Endometrial microvascular endothelial cells (primary cell): ENCODE results near the gene TRRAP. TPM values are rescaled to one million over a fixed set of nuclear protein-coding genes. Genes with fewer than 3 reads are reported as not detected.

Source experiments
- in situ Hi-C: cut with HindIII; loops from 2 replicates; pipeline ENCODE4 v1.10.0; 2017; ENCODE audit warnings: low sequenced_read_pairs, low pct_unique_long_range_greater_than_20kb; ENCODE audit errors: inconsistent ontology term
- total RNA-seq: library from RNA; depleted of rRNA; stranded (reverse); fragments of >200 nt; gene quantifications from one replicate; pipeline ENCODE4 v1.2.3, GENCODE V29; 2015; ENCODE audit errors: inconsistent ontology term

The TRRAP gene
- total RNA-seq, 1 donor from 2014 or later, result 21.6 TPM

DNA sequence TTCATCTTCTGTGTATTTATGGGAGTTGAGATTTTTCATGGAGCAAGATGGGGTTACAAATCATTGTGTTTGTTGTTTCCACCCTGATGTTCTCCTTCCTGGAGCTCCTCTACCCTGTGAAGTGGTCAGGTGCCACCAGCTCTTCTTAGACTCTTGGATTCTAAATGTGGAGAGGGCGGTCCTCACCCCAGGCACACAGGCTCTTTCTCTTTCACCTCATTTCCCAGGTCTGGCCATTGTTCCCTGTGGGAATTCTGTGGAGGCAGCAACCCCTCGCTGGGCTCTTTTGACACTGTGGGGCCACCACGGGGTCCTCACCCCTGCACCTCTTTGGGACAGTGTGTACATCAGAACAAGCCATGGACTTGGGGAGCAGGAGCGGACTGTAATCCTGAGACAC lies 95.9 kb downstream of the TRRAP start:
- in situ Hi-C loops, result no loop called here

DNA sequence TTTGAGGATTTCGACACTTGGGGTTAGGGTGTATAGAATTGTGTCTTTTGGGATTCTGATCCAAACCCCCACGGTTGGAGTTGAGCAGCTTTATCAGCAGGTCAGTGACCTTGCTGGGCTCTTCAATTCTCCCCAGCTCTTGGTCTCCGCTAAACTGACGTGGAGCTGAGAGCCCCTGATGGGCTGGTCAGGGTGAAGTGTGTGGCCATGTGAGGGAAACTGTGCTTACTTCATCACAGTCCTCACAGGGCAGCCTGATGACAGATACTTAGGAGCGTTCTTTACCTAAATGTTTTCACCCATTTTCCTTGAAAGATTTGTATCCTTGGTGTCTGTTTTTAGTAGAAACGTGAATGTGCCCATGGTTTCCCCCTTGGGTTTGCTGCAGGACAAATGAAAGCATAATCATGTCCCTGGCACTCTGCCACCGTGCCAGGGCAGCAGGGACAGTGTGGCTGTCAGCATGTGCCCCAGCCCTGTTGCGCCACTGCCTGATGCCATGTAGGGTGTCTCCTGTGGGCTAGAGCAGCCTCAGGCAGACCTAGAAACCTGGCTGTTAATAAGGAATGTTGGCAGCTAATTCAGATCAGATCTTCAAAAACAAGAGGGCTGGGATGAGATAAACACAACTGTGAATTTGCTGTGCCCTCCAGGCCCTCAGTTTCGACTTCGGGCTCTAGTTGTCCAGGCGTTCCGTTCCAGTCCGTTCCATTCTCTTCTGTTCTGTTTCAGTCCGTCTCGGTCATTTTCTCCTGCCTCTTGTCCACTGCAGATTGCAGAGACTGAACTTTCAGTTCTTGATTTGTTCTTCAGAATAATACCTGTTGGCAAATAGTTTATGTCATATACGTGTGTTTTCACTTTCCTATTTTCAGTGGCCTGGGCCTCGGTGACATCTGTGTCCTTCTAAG lies 96.8 kb downstream of the TRRAP start:
- in situ Hi-C loops, result no loop called here

DNA sequence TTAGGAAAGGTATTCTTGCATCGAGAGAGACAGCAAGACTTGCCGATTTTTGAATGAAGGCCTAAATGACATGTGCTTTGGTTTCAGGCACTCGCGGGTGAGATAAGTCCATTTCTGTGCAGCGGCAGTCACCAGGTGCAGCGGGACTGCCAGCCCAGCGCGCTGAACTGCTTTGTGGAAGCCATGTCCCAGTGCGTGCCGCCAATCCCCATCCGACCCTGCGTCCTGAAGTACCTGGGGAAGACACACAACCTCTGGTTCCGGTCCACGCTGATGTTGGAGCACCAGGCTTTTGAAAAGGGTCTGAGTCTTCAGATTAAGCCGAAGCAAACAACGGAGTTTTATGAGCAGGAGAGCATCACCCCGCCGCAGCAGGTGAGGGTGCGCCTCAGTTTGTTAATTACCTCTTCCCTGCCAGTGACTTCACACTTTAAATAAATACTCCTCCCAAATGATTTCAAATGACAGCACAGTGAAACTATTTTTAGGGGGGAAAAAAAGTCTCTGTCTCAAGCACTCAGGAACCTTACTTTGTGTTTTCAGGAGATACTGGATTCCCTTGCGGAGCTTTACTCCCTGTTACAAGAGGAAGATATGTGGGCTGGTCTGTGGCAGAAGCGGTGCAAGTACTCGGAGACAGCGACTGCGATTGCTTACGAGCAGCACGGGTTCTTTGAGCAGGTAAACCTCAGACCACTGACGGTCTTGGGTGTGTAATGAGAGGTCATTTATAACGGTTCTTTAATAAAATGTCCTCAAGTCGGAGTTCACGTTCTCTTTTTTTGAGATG lies 98.3 kb downstream of the TRRAP start:
- in situ Hi-C loops, result no loop called here

DNA sequence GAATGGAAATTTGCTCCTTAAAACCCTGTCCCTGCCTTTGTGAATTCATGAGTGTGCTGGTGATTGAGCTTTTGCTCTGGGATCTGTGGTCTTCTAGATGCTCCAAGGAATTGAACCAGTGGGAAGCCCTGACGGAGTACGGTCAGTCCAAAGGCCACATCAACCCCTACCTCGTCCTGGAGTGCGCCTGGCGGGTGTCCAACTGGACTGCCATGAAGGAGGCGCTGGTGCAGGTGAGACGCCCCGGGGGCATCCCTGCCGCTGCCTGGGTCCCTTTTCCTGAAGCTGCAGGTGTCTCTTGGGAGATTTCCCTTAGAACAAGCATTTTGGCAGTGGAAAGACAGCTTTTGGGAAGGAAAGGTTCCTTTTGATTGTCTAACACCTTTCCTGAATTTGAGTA lies 100.3 kb downstream of the TRRAP start:
- in situ Hi-C loops, result no loop called here

DNA sequence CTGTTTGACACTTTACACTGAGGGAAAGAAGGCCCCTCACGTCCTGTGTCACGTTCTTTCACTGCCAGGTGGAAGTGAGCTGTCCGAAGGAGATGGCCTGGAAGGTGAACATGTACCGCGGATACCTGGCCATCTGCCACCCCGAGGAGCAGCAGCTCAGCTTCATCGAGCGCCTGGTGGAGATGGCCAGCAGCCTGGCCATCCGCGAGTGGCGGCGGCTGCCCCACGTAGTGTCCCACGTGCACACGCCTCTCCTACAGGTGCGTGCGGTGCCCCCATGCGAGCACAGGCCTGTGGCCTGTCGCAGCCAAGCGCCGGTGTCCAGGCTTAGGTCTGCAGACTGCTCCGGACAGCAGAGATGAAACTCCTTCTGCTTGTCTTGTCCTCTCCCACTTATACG lies 103.4 kb downstream of the TRRAP start:
- in situ Hi-C loops, result no loop called here

DNA sequence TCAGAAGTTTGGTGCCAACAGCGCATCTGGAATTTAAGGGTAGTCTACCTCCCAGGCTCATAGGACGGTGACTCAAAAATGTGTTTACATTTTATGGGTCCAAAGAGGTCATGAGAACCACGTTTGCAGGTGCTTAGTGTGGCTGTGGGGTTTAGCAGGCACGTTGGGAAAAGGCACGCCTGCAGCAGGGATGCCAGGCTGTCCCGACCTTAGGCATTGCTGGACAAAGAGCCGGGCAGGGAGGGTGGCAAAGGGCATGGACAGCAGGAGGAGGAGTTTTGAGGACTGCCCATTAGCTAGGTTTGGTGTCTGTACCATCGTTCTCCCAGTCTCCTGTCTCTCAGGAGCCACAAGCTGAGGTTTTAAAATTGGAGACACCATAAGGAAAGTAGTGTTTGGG lies 104.4 kb downstream of the TRRAP start:
- in situ Hi-C loops, result no loop called here

DNA sequence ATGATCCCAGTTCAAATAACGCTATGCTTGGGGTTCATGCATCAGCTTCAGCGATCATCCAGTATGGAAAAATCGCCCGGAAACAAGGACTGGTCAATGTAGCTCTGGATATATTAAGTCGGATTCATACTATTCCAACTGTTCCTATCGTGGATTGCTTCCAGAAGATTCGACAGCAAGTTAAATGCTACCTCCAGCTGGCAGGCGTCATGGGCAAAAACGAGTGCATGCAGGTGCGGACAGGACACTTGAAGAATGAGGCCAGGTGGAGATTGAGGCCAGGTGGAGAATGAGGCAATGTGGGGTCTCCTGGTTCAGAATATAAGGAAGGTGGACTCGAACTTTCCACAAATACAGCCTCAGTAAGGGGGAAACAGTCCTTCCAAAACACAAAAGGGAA lies 105.8 kb downstream of the TRRAP start:
- in situ Hi-C loops, result no loop called here

DNA sequence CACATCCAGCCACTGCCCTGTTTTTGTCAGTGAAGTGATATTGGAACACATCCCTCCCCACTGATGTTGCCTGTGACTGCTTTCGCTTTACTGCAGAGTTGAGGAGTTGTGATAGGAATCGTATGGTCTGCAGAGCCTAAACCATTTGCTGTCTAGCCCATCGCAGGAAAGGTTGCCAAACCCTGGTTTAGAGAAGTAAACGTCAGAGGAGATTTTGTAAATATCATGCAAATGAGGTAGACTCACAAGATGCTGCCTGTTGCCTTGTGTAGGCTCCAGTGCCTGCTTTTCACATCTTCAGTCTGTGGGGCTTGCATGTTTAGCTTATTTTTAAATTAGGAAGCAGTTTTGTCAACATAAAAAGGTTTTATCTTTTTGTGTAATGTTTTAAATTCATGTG lies 107.1 kb downstream of the TRRAP start:
- in situ Hi-C loops, result no loop called here

DNA sequence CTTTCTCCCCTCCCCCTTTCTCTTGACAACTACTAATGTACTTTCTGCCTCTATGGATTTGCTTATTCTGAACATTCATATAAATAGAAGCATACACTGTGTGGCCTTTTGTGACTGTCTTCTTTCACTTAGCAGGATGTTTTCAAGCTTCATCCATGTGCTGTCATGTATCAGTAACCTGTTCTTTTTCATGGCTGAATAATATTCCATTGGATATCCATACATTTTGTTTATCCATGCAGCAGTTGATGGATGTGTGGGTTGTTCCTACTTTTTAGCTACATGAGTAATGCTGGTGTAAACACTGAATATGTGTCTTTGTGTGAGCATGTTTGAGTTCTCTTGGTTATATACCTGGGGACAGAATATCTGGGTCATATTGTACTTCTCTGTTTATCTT lies 107.6 kb downstream of the TRRAP start:
- in situ Hi-C loops, result no loop called here

DNA sequence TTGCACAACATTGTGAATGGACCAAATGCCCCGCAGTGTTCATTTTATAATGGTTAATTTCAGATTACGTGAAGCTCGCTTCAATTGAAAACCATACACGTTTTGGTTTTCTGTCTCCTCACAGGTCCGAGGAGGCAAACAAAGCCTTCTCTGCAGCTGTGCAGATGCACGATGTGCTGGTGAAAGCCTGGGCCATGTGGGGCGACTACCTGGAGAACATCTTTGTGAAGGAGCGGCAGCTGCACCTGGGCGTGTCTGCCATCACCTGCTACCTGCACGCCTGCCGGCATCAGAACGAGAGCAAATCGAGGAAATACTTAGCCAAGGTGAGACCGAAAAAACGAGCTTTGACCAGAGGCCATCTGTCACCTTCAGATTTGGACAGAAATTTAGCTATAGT lies 110.3 kb downstream of the TRRAP start:
- in situ Hi-C loops, result no loop called here

DNA sequence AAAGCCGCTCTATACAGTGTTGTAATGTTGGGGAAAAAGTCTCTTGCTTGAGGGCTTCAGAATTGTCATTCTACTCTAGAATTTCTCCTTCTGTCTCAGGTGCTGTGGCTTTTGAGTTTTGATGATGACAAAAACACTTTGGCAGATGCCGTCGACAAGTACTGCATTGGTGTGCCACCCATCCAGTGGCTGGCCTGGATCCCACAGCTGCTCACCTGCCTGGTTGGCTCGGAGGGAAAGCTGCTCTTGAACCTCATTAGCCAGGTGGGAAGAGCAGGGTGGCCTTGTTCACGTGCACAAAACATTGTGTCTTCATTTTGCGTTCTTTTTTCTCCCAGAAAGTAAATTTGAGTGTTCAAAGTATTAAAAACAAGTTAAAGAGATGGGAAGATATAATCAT lies 112.0 kb downstream of the TRRAP start:
- in situ Hi-C loops, result no loop called here

DNA sequence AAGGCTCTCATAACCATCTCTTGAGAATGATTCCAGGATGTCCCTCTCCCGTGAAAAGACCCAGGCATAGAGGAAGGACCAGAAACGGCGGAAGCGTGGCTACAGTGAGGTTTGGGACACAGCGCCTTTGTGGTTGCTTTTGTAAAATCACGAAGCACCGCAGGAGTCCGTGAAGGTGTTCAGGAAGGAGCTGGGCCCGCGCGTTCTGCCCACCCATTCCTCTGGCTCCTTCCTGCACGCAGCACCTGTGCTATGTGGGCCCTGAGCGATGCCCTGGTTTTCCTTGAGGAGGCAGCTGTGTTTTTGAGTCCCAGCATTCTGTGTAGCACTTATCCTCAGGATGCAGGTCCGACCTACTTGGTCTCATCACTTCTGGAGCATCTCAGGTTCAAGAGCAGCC lies 112.8 kb downstream of the TRRAP start:
- in situ Hi-C loops, result no loop called here

DNA sequence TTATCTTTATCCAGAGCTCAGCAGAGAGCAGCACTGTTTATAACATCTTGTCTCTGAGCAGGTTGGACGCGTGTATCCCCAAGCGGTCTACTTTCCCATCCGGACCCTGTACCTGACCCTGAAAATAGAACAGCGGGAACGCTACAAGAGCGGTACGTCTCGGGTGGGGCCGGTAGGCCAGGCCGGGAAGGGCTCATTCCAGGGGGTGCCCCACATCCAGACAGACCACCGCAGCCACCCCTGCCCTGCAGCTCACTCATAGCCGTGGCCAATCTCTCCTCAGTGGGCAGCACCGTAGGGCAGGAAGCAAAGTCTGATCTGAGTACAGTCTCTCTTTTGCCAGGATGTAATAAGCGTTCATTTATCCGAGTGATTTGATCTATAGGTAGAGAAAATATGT lies 113.7 kb downstream of the TRRAP start:
- in situ Hi-C loops, result no loop called here

DNA sequence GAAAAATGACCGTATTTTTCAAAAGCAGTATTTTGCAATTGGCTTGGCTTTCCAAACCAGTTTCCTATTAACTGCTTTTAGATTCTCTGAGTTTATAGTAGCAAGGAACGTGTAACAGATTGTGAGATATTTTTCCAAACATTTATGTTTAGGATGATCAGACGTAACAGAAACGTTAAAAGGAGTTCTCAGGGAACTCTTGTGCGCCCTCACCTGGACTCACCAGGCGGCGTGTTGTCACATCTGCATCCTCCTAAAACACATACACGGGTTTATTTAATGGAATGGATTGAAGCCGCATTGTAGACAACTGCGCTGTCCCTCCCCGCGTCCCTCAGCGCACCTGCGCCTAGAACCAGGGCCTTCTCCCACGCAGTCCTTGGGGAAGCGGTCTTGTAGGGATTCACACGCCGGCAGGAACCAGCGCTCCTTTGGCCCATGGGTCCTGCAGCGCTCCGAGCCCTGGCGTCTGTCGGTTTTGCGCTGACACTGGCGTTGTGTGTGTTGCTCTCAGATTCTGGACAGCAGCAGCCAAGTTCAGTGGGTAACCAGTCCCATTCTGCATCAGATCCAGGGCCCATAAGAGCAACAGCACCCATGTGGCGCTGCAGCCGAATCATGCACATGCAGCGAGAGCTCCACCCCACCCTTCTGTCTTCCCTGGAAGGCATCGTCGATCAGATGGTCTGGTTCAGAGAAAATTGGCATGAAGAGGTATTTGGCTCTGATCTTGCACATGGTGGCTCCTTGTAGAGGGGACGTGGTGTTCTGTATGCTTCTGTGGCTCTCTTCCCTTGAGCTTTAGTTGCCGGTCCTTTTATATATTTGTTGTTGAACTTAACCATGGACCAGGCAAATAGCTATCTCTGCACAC lies 114.9 kb downstream of the TRRAP start:
- in situ Hi-C loops, result no loop called here

DNA sequence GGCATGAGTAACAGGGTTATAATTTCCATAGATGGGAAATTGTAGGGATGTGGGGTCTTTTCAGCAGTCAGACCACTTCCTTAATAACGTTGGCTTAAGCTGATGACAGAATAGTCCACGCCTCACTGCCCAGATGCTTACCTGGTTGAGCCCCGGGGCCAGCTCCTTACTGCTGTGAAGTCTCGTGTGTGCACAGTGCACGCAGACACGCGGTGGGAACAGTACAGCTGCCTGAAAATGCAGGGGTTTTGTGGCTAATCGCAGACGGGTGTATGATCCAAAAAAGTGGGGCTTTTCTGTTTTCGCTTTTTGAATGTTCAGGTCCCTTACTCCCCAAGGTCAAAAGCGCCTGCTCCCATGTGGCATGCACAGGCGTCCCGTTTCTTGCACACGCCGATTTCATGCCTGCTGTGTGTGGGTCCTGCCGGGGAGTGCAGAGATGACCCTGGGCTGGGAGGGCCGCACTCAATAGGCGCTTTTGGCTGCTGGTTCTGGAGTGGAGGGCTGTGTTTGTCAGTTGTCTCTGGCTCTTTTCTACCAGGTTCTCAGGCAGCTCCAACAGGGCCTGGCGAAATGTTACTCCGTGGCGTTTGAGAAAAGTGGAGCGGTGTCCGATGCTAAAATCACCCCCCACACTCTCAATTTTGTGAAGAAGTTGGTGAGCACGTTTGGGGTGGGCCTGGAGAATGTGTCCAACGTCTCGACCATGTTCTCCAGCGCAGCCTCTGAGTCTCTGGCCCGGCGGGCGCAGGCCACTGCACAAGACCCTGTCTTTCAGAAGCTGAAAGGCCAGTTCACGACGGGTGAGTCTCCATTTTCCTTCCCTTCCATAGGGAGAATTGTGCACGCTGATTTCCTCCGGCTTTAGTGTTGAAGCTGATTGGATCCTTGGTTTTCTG lies 116.0 kb downstream of the TRRAP start:
- in situ Hi-C loops, result no loop called here

DNA sequence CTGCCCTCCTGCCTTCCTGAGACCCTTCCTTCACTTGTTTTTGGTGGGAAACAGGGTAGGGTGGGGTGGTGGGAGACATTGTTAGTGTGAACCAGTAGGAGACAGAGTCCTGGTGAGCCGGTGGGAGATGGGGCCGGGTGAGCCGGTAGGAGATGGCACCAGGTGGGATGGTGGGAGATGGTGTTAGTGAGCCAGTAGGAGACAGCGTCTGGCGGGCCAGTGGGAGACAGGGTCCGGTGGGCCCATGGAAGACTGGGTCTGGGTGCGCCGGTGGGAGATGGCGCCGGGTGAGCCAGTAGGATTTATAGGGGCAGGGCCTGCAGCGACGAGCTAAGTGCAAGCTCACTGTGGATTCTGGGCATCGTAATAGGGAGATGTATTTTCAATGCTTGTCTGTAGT lies 116.8 kb downstream of the TRRAP start:
- in situ Hi-C loops, result no loop called here

DNA sequence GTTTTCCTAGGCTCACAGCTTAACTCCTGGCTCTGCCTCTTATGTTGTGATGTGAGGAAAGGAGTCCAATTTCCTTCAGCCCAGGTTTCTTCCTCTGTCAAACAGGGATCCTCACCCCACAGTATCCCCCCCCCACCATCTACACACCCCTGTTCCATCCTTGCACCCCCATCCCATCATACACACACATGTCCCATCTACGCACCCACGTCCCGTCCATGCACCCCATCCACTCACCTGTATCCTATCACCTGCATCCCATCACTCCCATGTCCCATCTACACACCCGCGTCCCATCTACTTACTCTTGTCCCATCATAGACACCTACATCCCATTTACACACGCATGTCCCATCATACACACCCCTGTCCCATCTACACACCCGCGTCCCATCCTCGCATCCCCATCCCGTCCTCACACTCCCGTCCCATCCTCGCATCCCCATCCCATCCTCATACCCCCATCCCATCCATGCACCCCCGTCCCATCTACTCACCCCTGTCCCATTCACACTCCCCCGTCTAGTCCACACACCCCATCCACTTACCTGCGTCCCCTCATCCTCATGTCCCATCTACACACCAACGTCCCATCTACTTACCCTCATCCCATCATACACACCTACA lies 117.3 kb downstream of the TRRAP start:
- in situ Hi-C loops, result no loop called here

DNA sequence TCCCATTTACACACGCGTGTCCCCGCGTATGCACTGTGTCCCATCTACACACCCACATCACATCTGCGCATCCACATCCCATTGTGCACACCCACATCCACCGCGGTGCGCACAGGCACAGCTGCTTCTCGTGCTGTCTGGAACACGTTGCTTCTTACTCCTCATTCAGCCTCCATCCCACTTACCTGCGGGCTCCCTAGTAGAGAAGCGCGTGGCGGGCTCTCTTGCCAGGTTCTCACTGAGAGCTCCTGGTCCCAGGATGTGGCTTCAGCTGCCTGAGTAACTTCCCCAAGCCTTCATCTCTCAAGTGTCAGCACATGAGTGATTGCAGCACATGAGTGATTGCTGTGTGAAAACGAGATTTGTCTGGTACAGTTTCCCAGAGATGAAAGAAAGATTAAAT lies 117.8 kb downstream of the TRRAP start:
- in situ Hi-C loops, result no loop called here
